Measurements from ENCODE around the gene ATF7IP. TPM values are rescaled to one million over a fixed set of nuclear protein-coding genes. Genes with fewer than 3 reads are reported as not detected.
"Not testable (repeated sequence)": the region's sequence is repeated elsewhere in the genome, so short reads cannot be mapped to it uniquely, and the experiment has no call there.

The ATF7IP gene, protein sequence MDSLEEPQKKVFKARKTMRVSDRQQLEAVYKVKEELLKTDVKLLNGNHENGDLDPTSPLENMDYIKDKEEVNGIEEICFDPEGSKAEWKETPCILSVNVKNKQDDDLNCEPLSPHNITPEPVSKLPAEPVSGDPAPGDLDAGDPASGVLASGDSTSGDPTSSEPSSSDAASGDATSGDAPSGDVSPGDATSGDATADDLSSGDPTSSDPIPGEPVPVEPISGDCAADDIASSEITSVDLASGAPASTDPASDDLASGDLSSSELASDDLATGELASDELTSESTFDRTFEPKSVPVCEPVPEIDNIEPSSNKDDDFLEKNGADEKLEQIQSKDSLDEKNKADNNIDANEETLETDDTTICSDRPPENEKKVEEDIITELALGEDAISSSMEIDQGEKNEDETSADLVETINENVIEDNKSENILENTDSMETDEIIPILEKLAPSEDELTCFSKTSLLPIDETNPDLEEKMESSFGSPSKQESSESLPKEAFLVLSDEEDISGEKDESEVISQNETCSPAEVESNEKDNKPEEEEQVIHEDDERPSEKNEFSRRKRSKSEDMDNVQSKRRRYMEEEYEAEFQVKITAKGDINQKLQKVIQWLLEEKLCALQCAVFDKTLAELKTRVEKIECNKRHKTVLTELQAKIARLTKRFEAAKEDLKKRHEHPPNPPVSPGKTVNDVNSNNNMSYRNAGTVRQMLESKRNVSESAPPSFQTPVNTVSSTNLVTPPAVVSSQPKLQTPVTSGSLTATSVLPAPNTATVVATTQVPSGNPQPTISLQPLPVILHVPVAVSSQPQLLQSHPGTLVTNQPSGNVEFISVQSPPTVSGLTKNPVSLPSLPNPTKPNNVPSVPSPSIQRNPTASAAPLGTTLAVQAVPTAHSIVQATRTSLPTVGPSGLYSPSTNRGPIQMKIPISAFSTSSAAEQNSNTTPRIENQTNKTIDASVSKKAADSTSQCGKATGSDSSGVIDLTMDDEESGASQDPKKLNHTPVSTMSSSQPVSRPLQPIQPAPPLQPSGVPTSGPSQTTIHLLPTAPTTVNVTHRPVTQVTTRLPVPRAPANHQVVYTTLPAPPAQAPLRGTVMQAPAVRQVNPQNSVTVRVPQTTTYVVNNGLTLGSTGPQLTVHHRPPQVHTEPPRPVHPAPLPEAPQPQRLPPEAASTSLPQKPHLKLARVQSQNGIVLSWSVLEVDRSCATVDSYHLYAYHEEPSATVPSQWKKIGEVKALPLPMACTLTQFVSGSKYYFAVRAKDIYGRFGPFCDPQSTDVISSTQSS
- 10 to 100 TPM; 45.4 to 81.2 (median 48.8) TPM for total RNA-seq

DNA sequence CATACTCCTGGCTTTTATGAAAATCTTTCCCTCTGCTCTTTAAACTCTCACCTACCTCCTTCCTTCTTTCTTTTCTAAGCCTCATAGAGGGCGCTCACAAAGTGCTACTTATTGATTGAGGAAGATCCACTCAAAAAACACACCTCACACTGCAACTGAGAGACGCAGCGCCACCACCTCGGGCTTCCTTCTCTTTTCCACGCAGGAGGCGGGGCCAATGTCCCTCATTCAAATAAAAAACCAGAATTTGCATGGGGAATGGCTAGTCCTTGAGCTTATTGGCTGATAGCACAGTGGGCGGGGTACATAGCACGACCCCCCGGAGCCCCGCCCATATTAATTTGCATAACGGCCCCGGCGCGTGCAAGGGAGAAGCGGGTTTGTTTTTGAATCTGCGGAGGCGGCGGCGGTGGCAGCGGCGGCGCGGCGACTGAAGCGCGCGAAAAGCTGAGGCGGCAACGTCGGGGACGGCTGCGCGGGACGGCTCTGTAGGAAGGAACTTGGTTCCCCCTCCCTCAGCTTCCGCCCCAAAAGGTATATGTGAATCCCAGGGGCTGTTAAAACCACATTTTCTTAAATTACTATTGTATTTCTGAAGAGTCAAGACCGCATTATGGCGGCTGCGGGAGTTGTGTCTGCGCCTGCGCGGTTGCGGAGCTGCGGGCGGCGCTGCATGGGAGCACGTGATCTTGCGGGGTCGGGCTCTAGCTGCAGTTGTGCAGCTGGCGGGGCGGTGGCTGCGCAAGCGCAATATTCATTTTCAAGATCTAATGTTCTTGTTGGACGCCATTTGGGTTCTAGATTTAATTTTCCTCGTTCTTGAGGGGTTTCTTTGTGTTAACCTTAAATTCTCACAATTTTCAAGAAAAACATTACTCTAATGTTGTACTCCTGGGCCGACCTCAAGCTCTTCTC lies at the start of gene ATF7IP:
ATF7IP (plus strand) TSS at position 389 of the 915 bp plus-strand sequence. CDS start 58,234 bp downstream, outside the sequence.
- Histone ChIP-seq H3K27ac (peak within 1 kb of the TSS; percentile 97 to 99), H3K27me3 (no peaks in the 10 kb centered on the region), H3K4me3 (peak within 1 kb of the TSS; percentile 74 to 75 (median 75)), H3K9me3 (no peaks in the 10 kb centered on the region), H3K36me3 (no peaks in the 10 kb centered on the region), H3K4me1 (no peaks in the 10 kb centered on the region)
- DNase-seq (ENCODE audit: low spot score in 2 of 2), result peak; percentile 94 to 97
- TF ChIP-seq POLR2A (IDR thresholded peaks at IDR 0.05) (peak; percentile 68), CTCF (IDR thresholded peaks at IDR 0.05) (no peak), POLR2AphosphoS5 (IDR thresholded peaks at IDR 0.05) (peak; percentile 91 to 94 (median 94))
- intact Hi-C loops (cut with DNase I; ENCODE audit: low total_unique reads), result loop anchor here (5.0 kb wide), 1 partner anchor 103 kb away; no protein-coding TSS in a partner anchor

DNA sequence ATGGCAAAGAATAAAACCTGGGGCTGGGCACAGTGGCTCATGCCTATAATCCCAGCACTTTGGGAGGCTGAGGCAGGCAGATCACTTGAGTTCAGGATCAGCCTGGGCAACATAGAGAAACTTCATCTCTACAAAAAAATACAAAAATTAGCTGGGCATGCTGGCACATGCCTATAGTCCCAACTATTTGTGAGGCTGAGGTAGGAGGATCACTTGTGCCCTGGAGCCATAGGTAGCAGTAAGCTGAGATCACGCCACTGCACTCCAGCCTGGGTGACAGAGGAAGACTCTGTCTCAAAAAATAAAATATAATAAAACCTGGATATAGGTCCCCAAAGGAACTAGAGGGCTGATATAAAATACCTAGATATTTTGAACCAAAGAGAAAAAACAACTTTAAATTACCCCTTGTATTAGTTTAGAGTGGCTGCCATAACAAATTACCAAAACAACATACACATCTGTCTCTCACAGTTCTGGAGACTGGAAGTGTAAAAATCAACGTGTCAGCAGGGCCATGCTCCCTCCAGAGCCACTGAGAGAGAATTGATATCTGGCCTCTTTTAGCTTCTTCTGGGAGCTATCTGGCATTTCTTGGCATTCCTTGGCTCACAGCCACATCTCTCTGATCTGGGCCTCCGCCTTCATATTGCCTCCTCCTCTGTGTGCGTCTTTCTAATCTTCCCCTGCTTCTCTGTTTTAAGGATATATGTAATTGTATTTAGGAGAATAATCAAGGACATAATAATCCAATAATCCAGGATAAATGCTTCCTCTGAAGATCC lies 47.9 kb upstream of the ATF7IP start:
- no peak overlapping the region for H3K27ac ChIP-seq
- intact Hi-C loops (cut with DNase I; ENCODE audit: low total_unique reads), result no loop called here
- H3K9me3 ChIP-seq, result no peaks in the 10 kb centered on the region
- H3K4me3 ChIP-seq, result no peak overlapping the region
- H3K36me3 ChIP-seq, result no peaks in the 10 kb centered on the region
- DNase-seq (ENCODE audit: low spot score in 2 of 2), result no peak
- H3K4me1 ChIP-seq, result no peaks in the 10 kb centered on the region
- no peak for TF ChIP-seq CTCF (IDR thresholded peaks at IDR 0.05)
- TF ChIP-seq POLR2AphosphoS5 (IDR thresholded peaks at IDR 0.05), result no peak
- no peak for TF ChIP-seq POLR2A (IDR thresholded peaks at IDR 0.05)
- H3K27me3 ChIP-seq, result no peaks in the 10 kb centered on the region

GRCh38 chr12:14319704-14320427 lies 45.6 kb upstream of the ATF7IP start:
- DNase-seq (ENCODE audit: low spot score in 2 of 2); H3K9me3 ChIP-seq; H3K27me3 ChIP-seq; intact Hi-C loops (cut with DNase I; ENCODE audit: low total_unique reads); H3K36me3 ChIP-seq; H3K4me1 ChIP-seq; H3K4me3 ChIP-seq; H3K27ac ChIP-seq: not testable (repeated sequence)

- intact Hi-C loops (cut with DNase I; ENCODE audit: low total_unique reads), result no loop called here
- no peaks in the 10 kb centered on the region for H3K27me3 ChIP-seq
- no peak for DNase-seq (ENCODE audit: low spot score in 2 of 2)
- H3K4me1 ChIP-seq, result no peaks in the 10 kb centered on the region
- no peak for TF ChIP-seq POLR2A (IDR thresholded peaks at IDR 0.05)
- H3K4me3 ChIP-seq, result no peak overlapping the region
- H3K27ac ChIP-seq, result no peak overlapping the region
- no peaks in the 10 kb centered on the region for H3K9me3 ChIP-seq
- no peaks in the 10 kb centered on the region for H3K36me3 ChIP-seq
Observed at GRCh38 chr12:14322403-14322802, 43.1 kb upstream of the ATF7IP start.
